GM10248 (cell line): ENCODE results near the gene ACD.

ENCODE experiments used
- CTCF ChIA-PET: fragments of 300-600 bp; sonication (Branson Sonifier 250); formaldehyde crosslinking; extraction: SDS; loops from one replicate; lab custom pipeline; 2021; ENCODE audit warnings: antibody characterized with exemption; lab: Yijun Ruan, JAX
- POLR2A ChIA-PET: fragments of 350-650 bp; sonication (Branson Sonifier 250); formaldehyde crosslinking; extraction: SDS; loops from one replicate; lab custom pipeline; 2020; ENCODE audit warnings: antibody characterized with exemption; lab: Yijun Ruan, JAX
- DNase-seq: peaks from one replicate; pipeline ENCODE4 v3.0.0; 2012; ENCODE audit errors: extremely low spot score
- TF ChIP-seq, protein P1 (sequence below): IDR thresholded peaks from 2 replicates; pipeline ENCODE4 v1.5.1; 2012; ENCODE audit warnings: mild to moderate bottlenecking, low read depth; ENCODE audit errors: extremely low read depth, missing control alignments, control extremely low read depth

The ACD gene

GRCh38 chr16:67645397-67646121, 14.5 kb downstream of the ACD start:
- no peak for DNase-seq
- ChIA-PET POLR2A (interaction anchor here (1.2 kb wide), 1 partner anchor 98 kb away, joined by 7 read pairs; no protein-coding TSS in a partner anchor), CTCF (interaction anchor here (0.7 to 10.5 kb wide), 47 partner anchors 11 to 220 kb away, joined by 3 to 157 read pairs (median 5); partner anchors contain the start of genes ACD, ATP6V0D1, C16orf86 and CTCF)
- TF ChIP-seq, protein P1, sequence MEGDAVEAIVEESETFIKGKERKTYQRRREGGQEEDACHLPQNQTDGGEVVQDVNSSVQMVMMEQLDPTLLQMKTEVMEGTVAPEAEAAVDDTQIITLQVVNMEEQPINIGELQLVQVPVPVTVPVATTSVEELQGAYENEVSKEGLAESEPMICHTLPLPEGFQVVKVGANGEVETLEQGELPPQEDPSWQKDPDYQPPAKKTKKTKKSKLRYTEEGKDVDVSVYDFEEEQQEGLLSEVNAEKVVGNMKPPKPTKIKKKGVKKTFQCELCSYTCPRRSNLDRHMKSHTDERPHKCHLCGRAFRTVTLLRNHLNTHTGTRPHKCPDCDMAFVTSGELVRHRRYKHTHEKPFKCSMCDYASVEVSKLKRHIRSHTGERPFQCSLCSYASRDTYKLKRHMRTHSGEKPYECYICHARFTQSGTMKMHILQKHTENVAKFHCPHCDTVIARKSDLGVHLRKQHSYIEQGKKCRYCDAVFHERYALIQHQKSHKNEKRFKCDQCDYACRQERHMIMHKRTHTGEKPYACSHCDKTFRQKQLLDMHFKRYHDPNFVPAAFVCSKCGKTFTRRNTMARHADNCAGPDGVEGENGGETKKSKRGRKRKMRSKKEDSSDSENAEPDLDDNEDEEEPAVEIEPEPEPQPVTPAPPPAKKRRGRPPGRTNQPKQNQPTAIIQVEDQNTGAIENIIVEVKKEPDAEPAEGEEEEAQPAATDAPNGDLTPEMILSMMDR = no peak

DNA sequence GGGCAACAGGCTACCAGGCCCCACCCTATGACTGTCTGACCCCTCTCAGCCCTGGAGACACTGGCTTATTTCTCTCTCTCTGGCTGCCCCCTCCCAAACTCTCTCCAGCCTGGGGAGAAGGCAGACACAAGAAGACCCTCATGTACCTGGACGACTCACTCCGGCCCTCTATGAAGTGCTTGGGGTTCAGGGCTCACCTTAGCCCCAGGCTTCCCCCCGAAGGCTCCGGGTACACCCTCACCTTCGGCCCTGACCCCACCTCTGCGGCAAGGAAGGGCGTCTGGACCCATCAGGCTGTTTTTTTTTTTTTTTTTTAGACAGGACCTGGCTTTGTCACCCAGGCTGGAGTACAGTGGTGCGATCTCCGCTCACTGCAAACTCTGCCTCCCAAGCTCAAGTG, 16.0 kb downstream of the ACD start:
- TF ChIP-seq, protein P1 = no peak
- no peak for DNase-seq
- CTCF ChIA-PET = interaction anchor here (0.6 to 10.5 kb wide), 31 partner anchors 8 to 216 kb away, joined by 3 to 157 read pairs (median 7); partner anchors contain the start of genes ACD, ATP6V0D1, C16orf86 and CTCF
- POLR2A ChIA-PET = no interaction called here

- no peak for DNase-seq
- POLR2A ChIA-PET = no interaction called here
- TF ChIP-seq, protein P1 = no peak
These were observed 18.0 kb downstream of the ACD start for GRCh38 chr16:67641779-67642708.

DNA sequence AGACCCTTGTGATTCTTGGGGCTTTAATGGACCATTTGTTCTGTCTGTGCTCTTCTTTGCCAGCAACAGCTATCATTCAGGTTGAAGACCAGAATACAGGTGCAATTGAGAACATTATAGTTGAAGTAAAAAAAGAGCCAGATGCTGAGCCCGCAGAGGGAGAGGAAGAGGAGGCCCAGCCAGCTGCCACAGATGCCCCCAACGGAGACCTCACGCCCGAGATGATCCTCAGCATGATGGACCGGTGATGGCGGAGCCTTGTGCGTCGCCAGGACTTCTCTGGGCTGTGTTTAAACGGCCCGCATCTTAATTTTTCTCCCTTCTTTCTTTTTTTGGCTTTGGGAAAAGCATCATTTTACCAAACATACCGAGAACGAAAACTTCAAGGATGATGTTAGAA, 22.4 kb downstream of the ACD start:
- CTCF ChIA-PET = interaction anchor here (1.3 to 10.5 kb wide), 4 partner anchors 19 to 158 kb away, joined by 3 to 157 read pairs (median 4); partner anchors contain the start of gene ATP6V0D1
- POLR2A ChIA-PET = no interaction called here
- TF ChIP-seq, protein P1 = no peak
- no peak for DNase-seq

More at GRCh38 chr16:67641779-67642708, 18.0 kb downstream of the ACD start:
- CTCF ChIA-PET = interaction anchor here (0.6 to 10.5 kb wide), 8 partner anchors 8 to 161 kb away, joined by 3 to 157 read pairs (median 32); partner anchors contain the start of genes ACD, ATP6V0D1, CTCF and PARD6A

DNA sequence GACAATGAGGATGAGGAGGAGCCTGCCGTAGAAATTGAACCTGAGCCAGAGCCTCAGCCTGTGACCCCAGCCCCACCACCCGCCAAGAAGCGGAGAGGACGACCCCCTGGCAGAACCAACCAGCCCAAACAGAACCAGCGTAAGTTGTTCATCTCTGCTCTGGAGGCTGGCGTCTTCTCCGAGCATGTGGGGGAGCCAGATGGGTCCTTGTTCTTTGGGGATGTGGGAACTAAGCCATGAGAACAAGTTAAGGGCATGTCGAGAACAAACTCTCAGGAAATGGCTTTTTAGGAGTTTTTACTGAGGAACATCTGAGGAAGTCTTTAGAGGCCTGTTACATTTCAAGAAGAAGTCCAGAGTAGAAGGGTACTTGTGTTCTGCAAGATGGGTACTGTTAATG, 23.3 kb downstream of the ACD start:
- TF ChIP-seq, protein P1 = no peak
- ChIA-PET POLR2A (no interaction called here), CTCF (interaction anchor here (1.5 to 1.6 kb wide), 2 partner anchors 7 to 18 kb away, joined by 3 read pairs; no protein-coding TSS in a partner anchor)
- no peak for DNase-seq
